Epithelial cell of proximal tubule (primary cell): Measurements from ENCODE around the gene CEP78. TPM values are rescaled to one million over a fixed set of nuclear protein-coding genes. Genes with fewer than 3 reads are reported as not detected.
"Not testable (repeated sequence)": the region's sequence is repeated elsewhere in the genome, so short reads cannot be mapped to it uniquely, and the experiment has no call there.

Experiments used
- DNase-seq: peaks from one replicate; pipeline ENCODE4 v3.0.0-alpha.2; 2011; ENCODE audit warnings: low read depth
- H3K4me3 ChIP-seq: 2 replicates; pipeline ENCODE4 v1.5.1; 2011; ENCODE audit warnings: low read depth, mild to moderate bottlenecking, low read length
- CTCF ChIP-seq: conservative IDR thresholded peaks from 2 replicates; pipeline ENCODE4 v1.5.1; 2012; ENCODE audit warnings: low read depth, mild to moderate bottlenecking, low read length
- total RNA-seq: library from RNA; depleted of rRNA; stranded (reverse); fragments of >200 nt; gene quantifications from 2 replicates; pipeline ENCODE4 v1.2.3, GENCODE V29; 2015

Gene CEP78
- total RNA-seq, 1 donor from 2014 or later, result 32.2 TPM

- no peak overlapping the region for H3K4me3 ChIP-seq
- DNase-seq, result no peak
- TF ChIP-seq CTCF, result peak; percentile 62
Measured at GRCh38 chr9:78213712-78214111, 22.2 kb upstream of the CEP78 start.

- H3K4me3 ChIP-seq, result no peak overlapping the region
- DNase-seq, result no peak
- TF ChIP-seq CTCF, result no peak
Measured at GRCh38 chr9:78214492-78214891, 21.4 kb upstream of the CEP78 start.

GRCh38 chr9:78215706-78216105, 20.2 kb upstream of the CEP78 start:
- no peak for DNase-seq
- TF ChIP-seq CTCF, result no peak
- H3K4me3 ChIP-seq, result no peak overlapping the region

GRCh38 chr9:78218890-78219289, 17.0 kb upstream of the CEP78 start:
- no peak for DNase-seq
- no peak for TF ChIP-seq CTCF
- H3K4me3 ChIP-seq, result no peak overlapping the region

GRCh38 chr9:78221425-78221824, 14.4 kb upstream of the CEP78 start:
- DNase-seq, result no peak
- no peak overlapping the region for H3K4me3 ChIP-seq
- TF ChIP-seq CTCF, result no peak

GRCh38 chr9:78221841-78222240, 14.0 kb upstream of the CEP78 start:
- not testable (repeated sequence) for DNase-seq, H3K4me3 ChIP-seq

- DNase-seq, result no peak
- H3K4me3 ChIP-seq, result no peak overlapping the region
- no peak for TF ChIP-seq CTCF
Measured at GRCh38 chr9:78230761-78231160, 5.1 kb upstream of the CEP78 start.

- not testable (repeated sequence) for DNase-seq, H3K4me3 ChIP-seq
Measured at GRCh38 chr9:78232471-78232870, 3.4 kb upstream of the CEP78 start.
